HL-60/S4 treated with retinoic acid at 250 ng/mL for 4 days and 3 days (cell line): Measurements from ENCODE around the gene KCNE2.

Experiments
- in situ Hi-C: fragments of 300-500 bp; cut with MboI; formaldehyde crosslinking; loops from 2 replicates; pipeline ENCODE4 v1.7.0; 2022; ENCODE audit warnings: low sequenced_read_pairs

KCNE2 gene

GRCh38 chr21:34363733-34364132 lies at the start of gene KCNE2:
TSS of gene KCNE2 (plus strand) at chr21:34364006. CDS start at chr21:34370479, 6,473 bp downstream.
- in situ Hi-C loops: no loop called here

GRCh38 chr21:34319585-34319984 lies 44.2 kb upstream of the KCNE2 start:
- in situ Hi-C loops: no loop called here

GRCh38 chr21:34320011-34320410 lies 43.8 kb upstream of the KCNE2 start:
- in situ Hi-C loops: no loop called here

- in situ Hi-C loops: no loop called here
Observed at GRCh38 chr21:34330055-34330454, 33.8 kb upstream of the KCNE2 start.

GRCh38 chr21:34331726-34332125 lies 32.1 kb upstream of the KCNE2 start:
- in situ Hi-C loops: no loop called here

GRCh38 chr21:34332347-34332746 lies 31.5 kb upstream of the KCNE2 start:
- in situ Hi-C loops: no loop called here

- in situ Hi-C loops: no loop called here
Observed at GRCh38 chr21:34333121-34333739, 30.6 kb upstream of the KCNE2 start.

- in situ Hi-C loops: no loop called here
Observed at GRCh38 chr21:34335316-34335715, 28.5 kb upstream of the KCNE2 start.

- in situ Hi-C loops: no loop called here
Observed at GRCh38 chr21:34336245-34336644, 27.6 kb upstream of the KCNE2 start.

- in situ Hi-C loops: no loop called here
Observed at GRCh38 chr21:34336756-34337391, 26.9 kb upstream of the KCNE2 start.

GRCh38 chr21:34337741-34338140 lies 26.1 kb upstream of the KCNE2 start:
- in situ Hi-C loops: no loop called here

GRCh38 chr21:34338226-34338625 lies 25.6 kb upstream of the KCNE2 start:
- in situ Hi-C loops: no loop called here

- in situ Hi-C loops: no loop called here
Observed at GRCh38 chr21:34340061-34340460, 23.7 kb upstream of the KCNE2 start.

GRCh38 chr21:34342476-34342875 lies 21.3 kb upstream of the KCNE2 start:
- in situ Hi-C loops: no loop called here

GRCh38 chr21:34343347-34343746 lies 20.5 kb upstream of the KCNE2 start:
- in situ Hi-C loops: no loop called here

- in situ Hi-C loops: no loop called here
Observed at GRCh38 chr21:34343838-34344381, 19.9 kb upstream of the KCNE2 start.

- in situ Hi-C loops: no loop called here
Observed at GRCh38 chr21:34344584-34344983, 19.2 kb upstream of the KCNE2 start.

- in situ Hi-C loops: no loop called here
Observed at GRCh38 chr21:34345091-34345871, 18.5 kb upstream of the KCNE2 start.

GRCh38 chr21:34345892-34346291 lies 17.9 kb upstream of the KCNE2 start:
- in situ Hi-C loops: no loop called here

- in situ Hi-C loops: no loop called here
Observed at GRCh38 chr21:34348890-34349519, 14.8 kb upstream of the KCNE2 start.

- in situ Hi-C loops: no loop called here
Observed at GRCh38 chr21:34351786-34352241, 12.0 kb upstream of the KCNE2 start.
